Activated T-helper 1 cell treated with anti-CD3 and anti-CD28 coated beads, Interleukin-2, amount 50 U/mL, for 16 hours (primary cell): ENCODE results near the gene KCTD13.
"Not testable (repeated sequence)": the region's sequence is repeated elsewhere in the genome, so short reads cannot be mapped to it uniquely, and the experiment has no call there.

Experiments used
- DNase-seq, 2 donors: peaks; one replicate each; pipeline ENCODE4 v3.0.0-alpha.2; 2020; ENCODE audit warnings: low read depth in 1 of 2, low spot score in 1 of 2

The KCTD13 gene, protein sequence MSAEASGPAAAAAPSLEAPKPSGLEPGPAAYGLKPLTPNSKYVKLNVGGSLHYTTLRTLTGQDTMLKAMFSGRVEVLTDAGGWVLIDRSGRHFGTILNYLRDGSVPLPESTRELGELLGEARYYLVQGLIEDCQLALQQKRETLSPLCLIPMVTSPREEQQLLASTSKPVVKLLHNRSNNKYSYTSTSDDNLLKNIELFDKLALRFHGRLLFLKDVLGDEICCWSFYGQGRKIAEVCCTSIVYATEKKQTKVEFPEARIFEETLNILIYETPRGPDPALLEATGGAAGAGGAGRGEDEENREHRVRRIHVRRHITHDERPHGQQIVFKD

DNA sequence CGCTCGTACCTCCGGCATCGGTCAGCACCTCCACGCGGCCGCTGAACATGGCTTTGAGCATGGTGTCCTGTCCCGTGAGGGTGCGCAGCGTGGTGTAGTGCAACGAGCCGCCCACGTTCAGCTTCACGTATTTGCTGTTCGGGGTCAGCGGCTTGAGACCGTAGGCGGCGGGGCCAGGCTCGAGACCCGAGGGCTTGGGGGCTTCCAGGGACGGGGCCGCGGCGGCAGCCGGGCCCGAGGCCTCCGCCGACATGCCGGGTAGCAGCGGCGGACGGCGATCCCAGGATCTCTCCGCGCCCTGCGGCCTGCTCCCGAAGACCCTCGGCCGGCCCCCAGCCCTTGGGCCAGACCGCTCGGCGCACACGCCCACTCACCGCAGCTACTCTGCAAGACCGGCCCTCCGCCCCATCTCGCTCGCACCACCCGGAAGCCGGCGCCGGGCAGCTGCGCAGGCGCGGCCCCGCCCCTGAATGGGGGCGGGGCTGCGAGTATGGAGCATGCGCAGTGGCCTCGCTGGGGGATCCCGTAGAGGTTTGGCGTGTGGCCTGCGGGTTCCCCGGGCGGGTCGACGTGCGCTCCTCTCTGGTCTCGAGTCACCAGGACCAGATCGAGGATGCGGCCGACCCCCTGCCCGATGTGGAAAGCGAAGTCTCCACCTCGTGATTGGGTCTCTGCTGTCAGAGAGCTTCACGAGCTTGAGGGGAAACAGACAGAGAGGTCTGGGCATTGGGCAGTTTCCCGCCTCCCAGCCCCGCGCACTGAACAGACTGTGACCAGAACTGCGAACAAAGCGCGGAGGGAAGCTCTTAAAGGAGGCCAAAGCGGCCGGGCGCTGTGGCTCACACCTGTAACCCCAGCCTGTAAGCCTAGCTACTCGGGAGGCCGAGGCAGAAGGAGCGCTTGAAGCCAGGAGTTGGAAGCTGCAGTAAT, at the start of gene KCTD13:
Gene KCTD13 (minus strand): TSS at position 446 of the 930 bp plus-strand sequence. CDS start 193 bp downstream, at position 253.
- DNase-seq: peak; percentile 75 to 90

DNA sequence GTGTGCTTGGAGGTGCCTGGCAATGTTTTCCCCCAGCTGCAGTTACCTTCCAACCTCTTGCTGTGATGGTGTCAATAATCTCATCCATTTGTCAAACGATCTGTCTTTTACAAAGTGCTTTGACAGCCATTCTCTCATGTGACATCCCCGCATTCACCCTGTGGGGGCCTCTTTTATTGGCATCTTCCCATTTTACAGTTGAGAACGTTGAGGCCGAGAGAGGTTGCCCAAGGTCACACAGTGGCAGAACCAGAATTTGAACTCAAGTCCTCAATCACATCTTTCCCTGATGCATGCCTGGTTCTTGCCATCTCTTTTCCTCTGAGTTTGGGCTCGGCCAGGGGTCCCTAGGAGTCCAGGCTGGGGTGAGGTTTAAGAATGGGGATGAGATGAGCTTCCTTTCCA, 49.1 kb upstream of the KCTD13 start:
- no peak for DNase-seq

DNA sequence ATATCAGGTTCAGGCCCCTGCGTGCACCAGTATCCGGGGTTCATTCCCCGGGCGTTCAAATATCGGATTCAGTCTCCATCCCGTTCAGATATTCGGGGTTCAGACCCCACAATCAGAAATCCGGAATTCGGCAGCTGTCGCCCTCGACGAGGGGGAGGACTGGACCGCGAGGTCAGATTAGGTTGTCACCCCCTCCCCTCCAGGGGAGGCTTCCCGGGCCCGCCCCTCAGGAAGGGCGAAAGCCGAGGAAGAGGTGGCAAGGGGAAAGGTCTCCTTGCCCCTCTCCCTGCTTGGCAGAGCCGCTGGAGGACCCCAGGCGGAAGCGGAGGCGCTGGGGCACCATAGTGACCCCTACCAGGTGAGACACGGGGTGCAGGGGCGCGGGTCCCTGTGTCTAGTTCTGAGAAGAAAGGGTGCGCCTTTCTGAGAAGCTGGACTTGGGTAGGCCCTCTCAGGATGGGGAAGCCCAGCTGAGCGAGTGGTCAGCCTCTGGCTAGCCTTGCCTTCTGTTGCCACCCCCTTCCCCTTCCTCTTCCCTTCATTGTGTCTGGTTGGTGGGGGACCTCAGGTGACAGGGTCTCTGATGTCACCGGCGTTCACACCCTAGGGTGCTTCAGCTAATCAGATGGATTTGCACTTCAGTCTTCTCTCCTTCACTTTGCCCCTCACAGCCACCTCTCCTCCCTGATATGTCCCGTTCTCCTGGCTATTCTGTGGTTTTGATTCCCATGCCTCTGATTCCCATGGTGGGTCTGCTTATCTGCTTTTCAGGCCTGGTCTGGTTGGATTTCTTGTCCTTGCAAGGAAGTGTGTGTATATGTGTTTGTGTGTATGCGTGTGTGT, 48.5 kb upstream of the KCTD13 start:
- no peak for DNase-seq

DNA sequence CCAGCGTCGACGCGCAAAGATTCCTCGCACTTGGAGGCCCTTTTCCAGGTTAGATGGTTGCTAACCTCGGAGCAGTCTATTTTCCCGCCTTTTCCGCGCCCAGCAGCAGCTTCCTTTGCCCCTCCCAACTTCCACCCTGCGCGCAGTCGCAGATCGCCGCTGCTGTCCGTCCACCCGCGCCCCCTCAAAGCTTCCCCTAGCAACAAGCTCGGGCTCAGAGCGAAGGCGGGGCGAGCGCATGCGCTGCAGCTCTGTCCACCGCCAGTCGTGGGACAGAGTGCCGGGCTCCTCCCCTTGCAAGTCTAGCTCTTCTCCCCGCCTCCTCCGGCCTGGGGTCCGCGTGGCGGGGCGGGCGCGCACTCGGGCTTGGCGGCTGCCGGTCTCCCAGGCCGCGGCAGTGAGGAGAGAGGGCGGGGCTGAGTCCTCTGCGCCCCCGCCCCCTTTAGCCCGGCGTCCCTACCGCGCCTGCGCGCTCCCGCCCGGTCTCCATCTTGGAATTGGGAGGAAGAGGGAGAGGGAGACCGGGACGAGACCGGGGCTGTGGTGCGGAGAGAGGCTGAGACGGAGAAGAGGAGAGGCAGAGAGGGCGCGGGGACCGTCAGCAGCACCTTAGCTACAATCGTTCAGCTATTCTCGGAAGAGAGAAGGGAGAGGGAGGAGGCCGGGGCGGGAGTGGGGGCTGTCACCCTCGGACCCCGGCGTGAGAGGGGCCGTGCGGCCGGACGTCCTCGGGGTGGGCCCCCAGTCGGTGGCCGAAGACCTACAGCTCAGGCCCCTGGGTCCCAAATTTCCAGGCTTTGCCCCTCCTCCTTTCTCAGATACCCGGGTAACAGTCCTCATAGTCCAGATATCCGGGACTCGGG, 47.6 kb upstream of the KCTD13 start, which contains the start of gene TAOK2:
Gene TAOK2 (plus strand): TSS at position 485 of the 863 bp plus-strand sequence. CDS start 3,905 bp downstream, outside the sequence.
- peak; percentile 79 to 93 for DNase-seq

DNA sequence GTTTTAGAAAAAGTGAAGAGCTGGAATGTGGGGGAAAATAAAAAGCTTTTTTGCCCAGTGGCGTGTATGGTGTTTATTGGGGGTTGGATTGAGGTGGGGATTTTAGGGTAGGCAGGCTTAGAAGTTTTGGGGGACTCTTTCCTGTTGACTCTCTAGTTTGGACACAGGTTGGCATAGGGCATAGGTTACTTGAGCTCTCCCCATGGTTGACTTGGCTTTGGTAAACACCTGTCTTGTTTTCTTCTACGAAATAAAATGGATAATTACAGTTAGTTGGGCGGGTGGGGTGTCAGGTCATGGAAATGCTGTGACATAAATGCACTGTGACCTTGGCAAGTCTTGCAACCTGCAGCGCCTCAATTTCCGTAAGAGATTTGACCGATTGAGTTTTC, 47.0 kb upstream of the KCTD13 start:
- DNase-seq: no peak

DNA sequence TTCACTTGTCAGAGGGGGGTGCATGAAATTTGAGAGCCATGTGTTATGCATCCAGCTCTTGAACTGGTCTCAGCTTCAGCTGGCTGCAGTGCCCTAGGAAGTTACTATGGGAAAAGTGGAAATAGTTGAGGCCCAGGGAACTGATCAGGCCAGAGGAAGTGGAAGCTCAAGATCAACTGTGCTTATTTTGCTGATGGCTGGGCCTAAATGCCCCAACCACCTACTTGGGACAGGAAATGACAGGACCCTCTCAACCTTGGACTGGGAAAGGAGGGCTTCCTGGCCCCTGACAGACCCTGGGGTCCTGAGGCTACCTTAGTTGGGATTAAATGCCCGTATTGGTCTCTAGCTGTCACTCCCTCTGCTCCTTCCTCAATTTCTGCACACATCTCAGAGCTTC, 46.5 kb upstream of the KCTD13 start:
- DNase-seq: no peak

DNA sequence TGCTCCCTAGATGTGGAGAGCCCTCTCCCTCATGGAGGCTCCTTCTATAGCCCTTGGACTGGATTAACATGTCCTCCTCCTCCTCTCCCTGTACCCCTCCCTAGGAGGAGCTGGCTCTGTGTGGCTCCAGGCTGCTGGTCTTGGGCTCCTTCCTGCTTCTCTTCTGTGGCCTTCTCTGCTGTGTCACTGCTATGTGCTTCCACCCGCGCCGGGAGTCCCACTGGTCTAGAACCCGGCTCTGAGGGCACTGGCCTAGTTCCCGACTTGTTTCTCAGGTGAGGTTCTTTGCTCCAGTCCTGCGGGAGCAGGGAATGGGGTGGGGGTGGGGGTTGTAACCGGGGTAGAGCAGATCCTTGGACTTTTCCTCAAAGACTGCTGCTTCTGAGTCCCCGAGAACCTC, 45.3 kb upstream of the KCTD13 start:
- DNase-seq: no peak

DNA sequence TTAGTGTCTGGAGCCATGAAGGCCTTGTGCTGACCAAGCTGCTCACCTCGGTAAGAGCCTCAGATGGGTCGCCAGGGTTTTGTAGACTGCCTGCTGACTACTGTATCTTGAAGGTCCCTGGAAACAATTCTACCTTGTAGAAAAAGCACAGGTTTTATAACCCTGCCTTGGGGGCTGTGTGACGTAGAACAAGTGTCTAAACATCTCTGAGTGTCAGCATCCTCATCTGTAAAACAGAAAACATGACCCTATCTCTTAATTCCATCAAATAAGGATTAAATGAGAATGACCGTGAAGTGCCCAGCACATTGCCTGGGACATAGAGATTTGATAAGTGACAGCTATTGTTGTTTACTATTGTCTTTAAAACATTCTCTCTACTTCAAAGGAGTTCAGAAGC, 42.2 kb upstream of the KCTD13 start:
- no peak for DNase-seq

DNA sequence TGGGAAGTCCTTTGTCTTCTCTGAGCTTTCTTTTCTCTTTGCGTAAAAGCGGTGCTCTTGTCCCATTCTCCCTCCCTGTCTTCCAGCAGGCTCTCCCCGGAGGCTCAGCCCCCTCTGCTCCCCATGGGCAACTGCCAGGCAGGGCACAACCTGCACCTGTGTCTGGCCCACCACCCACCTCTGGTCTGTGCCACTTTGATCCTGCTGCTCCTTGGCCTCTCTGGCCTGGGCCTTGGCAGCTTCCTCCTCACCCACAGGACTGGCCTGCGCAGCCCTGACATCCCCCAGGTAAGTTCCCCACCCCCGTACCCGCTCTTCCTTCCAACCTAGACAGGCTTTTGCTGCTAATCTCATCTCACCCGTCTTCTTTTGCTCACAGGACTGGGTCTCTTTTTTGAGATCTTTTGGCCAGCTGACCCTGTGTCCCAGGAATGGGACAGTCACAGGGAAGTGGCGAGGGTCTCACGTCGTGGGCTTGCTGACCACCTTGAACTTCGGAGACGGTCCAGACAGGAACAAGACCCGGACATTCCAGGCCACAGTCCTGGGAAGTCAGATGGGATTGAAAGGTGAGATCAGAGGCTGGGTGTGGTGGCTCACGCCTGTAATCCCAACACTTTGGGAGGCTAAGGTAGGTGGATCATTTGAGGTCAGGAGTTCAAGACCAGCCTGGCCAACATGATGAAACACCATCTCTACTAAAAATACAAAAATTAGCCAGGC, 37.2 kb upstream of the KCTD13 start:
- DNase-seq: no peak

DNA sequence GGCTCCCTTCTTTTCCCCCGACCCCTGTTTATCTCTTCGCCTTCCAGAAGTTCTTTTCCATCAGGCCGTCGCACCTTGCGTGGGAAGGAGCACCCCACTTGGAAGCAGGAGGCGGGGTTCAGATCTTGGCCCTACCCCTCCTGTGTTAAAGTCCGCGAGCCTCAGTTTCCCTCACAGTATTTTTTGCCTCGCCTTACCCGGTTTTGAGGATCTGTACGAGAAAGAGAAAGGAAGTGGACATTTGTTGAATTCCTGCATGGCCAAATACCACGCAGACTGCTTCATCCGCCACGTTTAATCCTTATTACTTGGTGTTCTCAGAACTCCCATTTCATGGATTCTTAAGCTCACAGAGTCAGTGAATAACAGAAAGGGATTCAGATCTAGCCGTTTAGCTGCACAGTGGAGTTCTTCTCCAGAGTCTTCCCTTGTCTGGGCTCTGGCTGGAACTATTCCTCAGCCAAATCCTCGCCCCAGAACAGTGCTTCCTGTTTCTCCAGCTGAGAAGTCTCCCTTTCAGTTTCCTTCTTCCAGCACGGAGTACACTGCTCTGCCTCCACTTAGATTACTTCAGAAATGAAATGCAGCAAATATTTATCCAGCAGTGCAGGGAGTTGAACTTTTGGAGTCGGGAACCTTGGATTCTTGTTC, 36.4 kb upstream of the KCTD13 start:
- no peak for DNase-seq

DNA sequence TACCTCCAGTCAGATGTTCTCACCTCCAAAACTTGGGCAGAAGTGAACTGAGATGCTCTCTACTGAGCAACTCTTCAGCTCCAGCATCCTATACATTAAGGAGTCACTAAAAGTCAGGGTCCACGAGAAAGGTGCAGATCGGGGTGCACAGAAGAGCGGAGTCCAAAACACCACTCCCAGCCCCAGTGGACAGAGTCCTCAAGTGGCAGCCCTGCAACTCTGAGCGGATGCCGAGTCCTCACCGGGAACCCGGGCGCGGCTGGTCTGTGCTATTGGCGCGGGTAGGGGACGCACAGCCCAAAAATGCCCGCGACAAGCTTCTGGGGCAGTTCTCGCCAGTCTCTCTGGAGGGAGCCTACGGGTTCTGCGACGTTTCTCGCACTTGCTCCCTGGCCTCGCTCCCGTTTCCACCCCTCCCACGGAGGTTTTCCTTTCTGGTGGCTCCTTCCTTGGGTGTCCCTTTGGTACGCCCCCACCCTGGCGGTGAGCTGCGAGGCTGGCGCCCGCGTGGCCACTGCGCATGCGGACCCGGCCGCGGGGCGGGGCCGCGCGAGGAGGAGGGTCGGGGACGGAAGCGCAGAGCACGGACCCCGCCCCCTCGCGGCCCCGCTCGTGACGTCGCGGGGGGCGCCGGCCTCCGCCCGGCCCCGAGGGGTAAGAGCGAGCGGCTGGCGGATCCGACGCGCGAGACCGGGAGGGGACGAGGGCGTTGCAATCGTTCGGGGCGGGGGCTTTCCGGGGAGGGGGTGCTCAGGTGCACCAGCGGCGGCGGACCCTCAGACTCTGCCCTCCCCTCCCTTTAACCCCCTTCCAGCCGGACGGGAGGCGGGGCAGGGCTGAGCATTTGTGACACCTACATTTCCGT, 35.7 kb upstream of the KCTD13 start, which contains the start of gene TMEM219:
Gene TMEM219 (plus strand): TSS at position 601 of the 865 bp plus-strand sequence. CDS start 1,065 bp downstream, outside the sequence.
- DNase-seq: peak; percentile 88 to 93

DNA sequence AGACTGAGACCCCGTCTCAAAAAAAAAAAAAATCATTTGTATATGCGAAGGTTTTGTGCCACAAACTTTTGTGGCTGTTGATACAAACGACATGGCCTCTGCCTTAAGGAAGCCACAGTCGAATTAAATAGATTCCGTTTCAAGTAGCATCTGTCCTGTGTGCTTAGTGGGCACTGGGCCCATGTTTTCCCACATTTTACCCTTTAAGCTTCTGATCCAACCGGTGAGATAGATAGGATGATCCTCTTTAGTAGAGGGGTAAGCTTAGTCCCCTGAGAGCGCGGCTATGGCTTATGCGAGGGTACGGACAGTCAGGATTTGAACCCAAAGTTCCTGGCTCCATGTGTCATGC, 35.1 kb upstream of the KCTD13 start:
- no peak for DNase-seq

DNA sequence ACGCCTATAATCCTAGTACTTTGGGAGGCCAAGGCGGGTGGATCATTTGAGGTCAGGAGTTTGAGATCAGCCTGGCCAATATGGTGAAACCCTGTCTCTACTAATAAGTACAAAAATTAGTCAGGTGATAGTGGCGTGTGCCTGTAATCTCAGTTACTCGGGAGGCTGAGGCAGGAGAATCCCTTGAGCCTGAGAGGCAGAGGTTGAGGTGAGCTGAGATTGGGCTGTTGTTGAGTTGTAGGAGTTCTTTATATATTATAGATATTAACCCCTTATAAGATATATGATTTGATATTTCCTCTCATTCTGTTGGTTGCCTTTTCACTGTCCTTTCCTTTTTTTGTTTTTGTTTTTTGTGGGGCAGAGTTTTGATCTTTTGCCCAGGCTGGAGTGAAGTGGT, 33.8 kb upstream of the KCTD13 start:
- DNase-seq: not testable (repeated sequence)

DNA sequence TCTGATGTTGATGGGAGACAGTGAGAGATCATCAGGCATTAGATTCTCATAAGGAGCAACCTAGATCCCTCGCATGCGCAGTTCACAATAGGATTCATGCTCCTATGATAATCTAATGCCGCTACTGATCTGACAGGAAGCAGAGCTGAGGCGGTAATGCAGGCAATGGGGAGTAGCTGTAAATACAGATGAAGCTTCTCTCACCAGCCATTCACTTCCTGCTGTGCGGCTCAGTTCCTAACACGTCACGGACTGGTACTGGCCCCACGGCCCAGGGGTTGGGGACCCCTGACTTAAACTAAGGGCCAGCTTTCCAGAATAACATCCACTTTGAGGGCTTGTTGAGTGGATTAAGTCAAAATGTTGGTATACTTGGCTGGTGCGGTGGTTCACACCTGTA, 33.3 kb upstream of the KCTD13 start:
- no peak for DNase-seq

DNA sequence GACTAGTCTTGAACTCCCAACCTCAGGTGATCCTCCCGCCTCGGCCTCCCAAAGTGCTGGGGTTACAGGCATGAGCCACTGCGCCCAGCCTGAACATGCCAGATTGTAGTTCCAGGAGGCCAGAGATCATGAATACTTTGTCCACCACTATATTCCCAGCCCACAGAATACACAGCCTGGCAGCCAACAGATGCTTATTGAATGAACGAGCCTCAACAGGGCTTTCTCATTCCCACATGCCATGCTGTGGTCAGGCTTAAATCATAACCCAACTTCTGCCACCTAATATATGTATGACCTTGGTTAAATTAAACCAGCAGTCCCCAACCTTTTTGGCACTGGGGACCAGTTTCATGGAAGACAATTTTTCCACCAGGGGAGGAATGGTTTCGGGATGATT, 32.7 kb upstream of the KCTD13 start:
- no peak for DNase-seq

DNA sequence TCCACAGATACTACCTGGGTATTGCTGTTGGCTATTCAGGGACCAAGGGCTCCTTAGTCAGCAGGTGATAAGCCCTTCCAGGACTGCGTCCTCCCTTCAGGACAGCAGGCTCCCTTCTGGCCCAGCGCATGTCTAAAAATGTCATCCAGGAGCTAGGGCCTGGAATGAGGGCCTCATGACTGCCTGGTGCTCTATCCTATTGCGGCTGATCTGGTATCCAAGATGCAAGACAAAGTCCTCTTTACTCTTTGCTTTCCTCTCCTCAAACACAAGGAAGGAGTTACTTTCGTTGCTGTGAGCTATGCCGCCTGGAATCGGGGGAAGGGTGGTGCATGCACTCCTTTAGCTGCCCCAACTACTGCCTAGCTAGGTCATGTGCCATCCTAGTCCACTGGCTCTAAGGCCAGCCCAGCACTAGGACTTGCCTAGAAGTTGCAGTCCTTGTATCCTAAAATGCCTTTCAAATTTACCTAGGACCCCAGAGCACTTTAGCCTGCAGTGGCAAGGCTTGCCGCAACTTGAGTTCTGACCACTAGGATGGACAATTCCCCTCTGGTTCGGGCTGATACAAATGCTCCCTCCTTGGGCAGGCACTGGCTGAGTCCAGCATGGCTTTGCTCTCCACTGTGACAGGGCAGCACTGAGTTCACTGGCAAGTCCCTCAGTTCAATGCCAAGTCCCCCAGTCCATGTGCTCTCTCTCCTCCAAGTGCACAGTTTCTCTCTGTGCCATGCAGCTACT, 25.8 kb upstream of the KCTD13 start:
- no peak for DNase-seq

DNA sequence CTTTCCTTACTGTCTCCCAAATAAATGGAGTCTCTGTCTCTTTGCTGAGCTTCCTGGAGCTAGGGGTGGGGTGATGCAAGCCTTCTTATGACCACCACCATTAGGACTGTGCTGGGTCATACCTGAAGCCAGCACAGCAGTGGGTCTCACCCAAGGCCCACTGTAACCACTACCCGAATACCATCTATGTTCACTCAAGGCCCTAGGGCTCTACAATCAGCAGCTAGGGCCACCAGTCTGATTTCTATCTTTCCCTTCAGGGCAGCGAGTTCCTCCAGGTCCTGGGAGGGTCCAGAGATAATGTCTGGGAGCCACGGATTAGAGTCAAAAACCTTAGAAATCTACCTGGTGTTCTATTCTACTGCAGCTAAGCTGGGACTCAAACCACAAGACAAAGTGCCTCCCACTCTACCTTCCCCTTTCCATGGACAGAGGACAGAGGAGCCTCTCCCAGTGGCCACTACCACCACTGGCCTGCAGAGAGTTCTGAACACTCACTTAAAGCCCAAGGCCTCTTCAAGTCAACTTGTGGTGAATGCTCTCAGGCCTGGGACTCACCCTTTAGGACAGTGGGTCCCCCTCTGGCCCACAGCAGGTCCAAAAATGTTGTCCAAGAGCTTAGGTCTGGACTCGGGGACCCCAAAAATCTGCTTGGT, 24.9 kb upstream of the KCTD13 start:
- DNase-seq: no peak
